ENCODE data around the gene CTSF. TPM values are rescaled to one million over a fixed set of nuclear protein-coding genes. Genes with fewer than 3 reads are reported as not detected.

The CTSF gene
- total RNA-seq, 4 donors from 2014 or later: 55.9 to 196 (median 121) TPM

GRCh38 chr11:66607126-66607834 lies 38.9 kb upstream of the CTSF start:
- no peak for TF ChIP-seq CTCF (IDR thresholded peaks at IDR 0.05; ENCODE audit: low read depth)

GRCh38 chr11:66604155-66604554 lies 35.7 kb upstream of the CTSF start:
- TF ChIP-seq CTCF (IDR thresholded peaks at IDR 0.05; ENCODE audit: low read depth): no peak

- no peak for TF ChIP-seq CTCF (IDR thresholded peaks at IDR 0.05; ENCODE audit: low read depth)
These were observed 34.7 kb upstream of the CTSF start for GRCh38 chr11:66603072-66603471.

GRCh38 chr11:66600631-66601233 lies 32.3 kb upstream of the CTSF start:
- TF ChIP-seq CTCF (IDR thresholded peaks at IDR 0.05; ENCODE audit: low read depth): no peak

- no peak for TF ChIP-seq CTCF (IDR thresholded peaks at IDR 0.05; ENCODE audit: low read depth)
These were observed 31.8 kb upstream of the CTSF start for GRCh38 chr11:66600219-66600618.

- no peak for TF ChIP-seq CTCF (IDR thresholded peaks at IDR 0.05; ENCODE audit: low read depth)
These were observed 30.6 kb upstream of the CTSF start for GRCh38 chr11:66598993-66599392.

GRCh38 chr11:66595245-66595904 lies 27.0 kb upstream of the CTSF start:
- TF ChIP-seq CTCF (IDR thresholded peaks at IDR 0.05; ENCODE audit: low read depth): no peak
